Glutamatergic neuron (in vitro differentiated cells): Measurements from ENCODE around the gene HMGN4. TPM values are rescaled to one million over a fixed set of nuclear protein-coding genes. Genes with fewer than 3 reads are reported as not detected.

Experiments used
- DNase-seq: peaks from one replicate; pipeline ENCODE4 v3.0.0; 2022
- H3K27ac Mint-ChIP-seq: one replicate; pipeline ENCODE4 v1.8.0; 2020; ENCODE audit warnings: mild to moderate bottlenecking, mixed read lengths, inconsistent platforms; ENCODE audit not compliant: unreplicated experiment
- H3K27me3 Mint-ChIP-seq: one replicate; pipeline ENCODE4 v1.8.0; 2020; ENCODE audit warnings: mild to moderate bottlenecking, moderate library complexity, mixed read lengths, inconsistent platforms; ENCODE audit not compliant: unreplicated experiment
- H3K36me3 Mint-ChIP-seq: one replicate; pipeline ENCODE4 v1.8.0; 2020; ENCODE audit warnings: mild to moderate bottlenecking, mixed read lengths, inconsistent platforms; ENCODE audit not compliant: unreplicated experiment
- H3K4me1 Mint-ChIP-seq: one replicate; pipeline ENCODE4 v1.8.0; 2020; ENCODE audit warnings: mild to moderate bottlenecking, low read depth, mixed read lengths, inconsistent platforms; ENCODE audit not compliant: unreplicated experiment
- H3K4me3 Mint-ChIP-seq: one replicate; pipeline ENCODE4 v1.8.0; 2020; ENCODE audit warnings: mild to moderate bottlenecking, mixed read lengths, inconsistent platforms; ENCODE audit not compliant: unreplicated experiment
- H3K9me3 Mint-ChIP-seq: one replicate; pipeline ENCODE4 v1.8.0; 2020; ENCODE audit warnings: mild to moderate bottlenecking, moderate library complexity, mixed read lengths, inconsistent platforms; ENCODE audit not compliant: unreplicated experiment
- CTCF ChIP-seq: fragments of 200-600 bp; sonication (generic); IDR thresholded peaks from one replicate; pipeline ENCODE4 v1.5.0; 2021; ENCODE audit not compliant: partially characterized antibody, unreplicated experiment
- total RNA-seq: library from RNA; stranded (reverse); fragmentation: NEBNext Ultra II Directional; extraction: Animal tissue kit (Norgen Biotek cat#: 25700); gene quantifications from one replicate; pipeline ENCODE4 v1.2.1, GENCODE V29; 2021; ENCODE audit not compliant: unreplicated experiment

The HMGN4 gene
- total RNA-seq, 1 donor from 2014 or later = 56.9 TPM

GRCh38 chr6:26578741-26579140 lies 40.6 kb downstream of the HMGN4 start:
- peaks cover 16% of the 10 kb centered on the region for H3K27me3 Mint-ChIP-seq

GRCh38 chr6:26581164-26581915 lies 43.2 kb downstream of the HMGN4 start:
- Mint-ChIP-seq H3K9me3 (peaks cover 14% of the 10 kb centered on the region), H3K4me1 (peaks cover 3% of the 10 kb centered on the region), H3K27ac (no peak overlapping the region), H3K36me3 (no peaks in the 10 kb centered on the region), H3K4me3 (no peak overlapping the region), H3K27me3 (peaks cover 20% of the 10 kb centered on the region)
- no peak for TF ChIP-seq CTCF
- no peak for DNase-seq

More at GRCh38 chr6:26578741-26579140, 40.6 kb downstream of the HMGN4 start:
- no peaks in the 10 kb centered on the region for H3K36me3 Mint-ChIP-seq
- no peak overlapping the region for H3K27ac Mint-ChIP-seq
- H3K4me3 Mint-ChIP-seq = peak overlapping the region; percentile 21
- TF ChIP-seq CTCF = no peak
- peaks cover 3% of the 10 kb centered on the region for H3K4me1 Mint-ChIP-seq
- no peak for DNase-seq
- peaks cover 16% of the 10 kb centered on the region for H3K9me3 Mint-ChIP-seq

GRCh38 chr6:26588965-26589364 lies 50.8 kb downstream of the HMGN4 start:
- H3K4me3 Mint-ChIP-seq = no peak overlapping the region
- H3K27me3 Mint-ChIP-seq = peaks cover 4% of the 10 kb centered on the region
- H3K4me1 Mint-ChIP-seq = no peaks in the 10 kb centered on the region
- DNase-seq = no peak
- peaks cover 2% of the 10 kb centered on the region for H3K9me3 Mint-ChIP-seq
- H3K27ac Mint-ChIP-seq = no peak overlapping the region
- H3K36me3 Mint-ChIP-seq = no peaks in the 10 kb centered on the region
- TF ChIP-seq CTCF = no peak

- Mint-ChIP-seq H3K27ac (no peak overlapping the region), H3K27me3 (peaks cover 3% of the 10 kb centered on the region), H3K9me3 (peaks cover 2% of the 10 kb centered on the region), H3K4me3 (no peak overlapping the region), H3K36me3 (no peaks in the 10 kb centered on the region), H3K4me1 (no peaks in the 10 kb centered on the region)
- no peak for TF ChIP-seq CTCF
- no peak for DNase-seq
Measured at GRCh38 chr6:26592649-26593048, 54.5 kb downstream of the HMGN4 start.
